GM12891 (cell line): ENCODE measurements around the gene DNAH7.

Experiments
- DNase-seq: peaks from one replicate; pipeline ENCODE4 v3.0.0; 2011; ENCODE audit warnings: low spot score; ENCODE audit not compliant: insufficient read length
- FAIRE-seq: peaks from 2 replicates; lab custom pipeline; 2011; peaks lifted over from hg19 to GRCh38; lab: Jason Lieb, UNC
- PAX5 ChIP-seq: IDR thresholded peaks from 2 replicates; pipeline ENCODE4 v1.6.1; 2011; ENCODE audit warnings: low read length, moderate library complexity, mild to moderate bottlenecking; ENCODE audit not compliant: insufficient read depth, severe bottlenecking
- POLR2A ChIP-seq: IDR thresholded peaks from 2 replicates; pipeline ENCODE4 v1.6.1; 2011; ENCODE audit warnings: low read depth, low read length, control low read depth
- POLR2AphosphoS5 ChIP-seq: IDR thresholded peaks from 2 replicates; pipeline ENCODE4 v1.6.1; 2011; ENCODE audit warnings: low read depth, low read length, control low read depth
- POU2F2 ChIP-seq: IDR thresholded peaks from 2 replicates; pipeline ENCODE4 v1.6.1; 2011; ENCODE audit warnings: low read depth, mild to moderate bottlenecking, control low read depth, low read length, moderate library complexity
- SPI1 ChIP-seq: IDR thresholded peaks from 2 replicates; pipeline ENCODE4 v1.6.1; 2011; ENCODE audit warnings: low read depth, low read length, control low read depth
- TAF1 ChIP-seq: IDR thresholded peaks from 2 replicates; pipeline ENCODE4 v1.6.1; 2011; ENCODE audit warnings: low read depth, low read length, control low read depth

DNAH7 gene

DNA sequence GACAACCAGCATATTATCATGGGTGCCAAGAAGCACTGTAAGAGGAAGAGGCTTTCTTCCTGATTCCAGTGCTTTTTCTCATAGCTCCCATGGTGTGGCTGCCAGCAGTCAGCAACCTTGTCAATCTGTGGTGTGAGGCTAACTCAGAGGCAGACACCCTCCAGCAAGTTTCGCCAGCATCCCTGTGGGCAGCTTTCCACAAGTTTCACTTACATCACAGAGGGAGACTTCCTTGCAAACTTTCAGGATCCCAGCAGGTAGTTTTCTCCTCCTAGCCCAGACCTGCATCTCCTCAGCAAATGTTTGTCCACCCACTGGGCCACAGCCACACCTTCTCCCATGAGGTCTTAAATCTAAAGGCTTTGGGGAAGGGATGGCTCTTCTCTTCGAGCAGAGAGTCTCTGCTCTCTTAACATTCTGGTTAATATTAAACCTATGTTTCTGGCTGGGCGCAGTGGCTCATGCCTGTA, 9.1 kb downstream of the DNAH7 start:
- DNase-seq (no peak), FAIRE-seq (no peak)
- TF ChIP-seq SPI1 (no peak), PAX5 (no peak), POLR2A (no peak), POU2F2 (no peak), POLR2AphosphoS5 (no peak), TAF1 (no peak)

DNA sequence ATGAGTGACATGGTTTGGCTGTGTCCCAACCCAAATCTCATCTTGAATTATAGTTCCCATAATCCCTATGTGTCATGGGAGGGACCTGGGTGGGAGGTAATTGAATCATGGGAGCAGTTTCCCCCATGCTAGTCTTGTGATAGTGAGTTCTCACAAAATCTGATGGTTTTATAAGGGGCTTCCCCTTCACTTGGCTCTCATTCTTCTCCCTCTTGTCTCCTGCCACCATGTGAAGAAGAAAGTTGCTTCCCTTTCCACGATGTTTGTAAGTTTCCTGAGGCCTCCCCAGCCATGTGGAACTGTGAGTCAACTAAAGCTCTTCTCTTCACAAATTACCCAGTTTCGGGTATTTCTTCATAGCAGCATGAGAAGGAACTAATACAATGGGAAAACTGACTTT, 14.0 kb downstream of the DNAH7 start:
- TF ChIP-seq SPI1: no peak
- TF ChIP-seq PAX5: no peak
- no peak for TF ChIP-seq POLR2A
- TF ChIP-seq TAF1: no peak
- no peak for TF ChIP-seq POLR2AphosphoS5
- TF ChIP-seq POU2F2: no peak
- FAIRE-seq (no peak), DNase-seq (no peak)

DNA sequence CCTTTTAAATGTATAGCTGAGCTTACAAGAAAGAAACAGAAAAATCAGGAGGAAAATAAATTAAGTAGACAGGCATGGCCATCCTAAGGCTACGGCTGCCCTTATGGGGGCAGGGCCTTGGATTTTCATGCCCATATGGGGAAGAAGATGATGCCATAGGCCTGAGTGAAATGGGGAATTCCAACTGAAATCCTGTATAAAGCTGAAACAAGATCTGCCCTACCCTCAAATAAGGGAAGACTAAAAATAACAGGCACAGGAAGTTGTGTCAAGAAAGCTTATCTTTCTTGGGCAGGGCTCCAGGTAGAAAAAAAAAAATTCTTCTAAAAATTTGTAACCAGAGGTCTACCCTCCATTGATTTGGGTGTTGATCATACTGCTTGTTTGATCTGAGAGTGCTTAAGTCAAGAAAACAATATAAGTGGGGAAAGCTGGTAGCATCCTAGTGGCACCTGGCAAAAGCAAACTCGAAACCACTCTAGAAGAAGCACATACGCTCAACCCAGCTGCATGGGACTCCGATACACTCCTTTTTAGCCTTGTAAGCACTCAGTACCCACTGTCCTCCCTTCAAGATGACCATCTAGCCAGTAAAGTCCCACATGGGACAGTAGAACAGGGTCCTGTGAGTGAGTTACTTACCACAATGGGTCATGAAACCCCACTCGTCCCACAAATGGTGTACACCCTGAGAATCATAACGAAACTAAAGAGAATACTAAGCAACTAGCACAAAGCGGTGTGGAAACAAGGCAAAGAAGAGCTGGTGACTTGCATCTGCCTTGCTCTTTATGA, 22.3 kb downstream of the DNAH7 start:
- no peak for DNase-seq
- FAIRE-seq: peak; percentile 61

DNA sequence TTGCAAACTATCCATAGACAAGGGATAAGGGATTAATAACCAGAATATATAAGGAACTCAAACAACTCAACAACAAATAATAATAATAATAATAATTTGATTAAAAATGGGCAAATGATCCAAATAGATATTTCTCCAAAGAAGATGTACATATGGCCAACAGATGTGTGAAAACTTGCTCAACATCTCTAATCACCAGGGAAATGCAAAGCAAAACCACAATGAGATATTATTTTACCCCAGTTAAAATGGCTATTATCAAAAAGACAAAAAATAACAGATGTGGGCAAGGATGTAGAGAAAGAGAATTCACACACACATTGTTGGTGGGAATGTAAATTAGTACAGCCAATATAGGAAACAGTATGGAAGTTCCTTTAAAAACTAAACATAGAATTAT, 26.9 kb downstream of the DNAH7 start:
- no peak for TF ChIP-seq SPI1
- no peak for TF ChIP-seq PAX5
- TF ChIP-seq POLR2A: no peak
- TF ChIP-seq POU2F2: no peak
- TF ChIP-seq POLR2AphosphoS5: no peak
- TF ChIP-seq TAF1: no peak
- no peak for FAIRE-seq
- no peak for DNase-seq

More for the DNA sequence above, 22.3 kb downstream of the DNAH7 start:
- TF ChIP-seq POLR2A (no peak), TAF1 (no peak), POLR2AphosphoS5 (no peak), SPI1 (no peak), PAX5 (no peak), POU2F2 (no peak)

DNA sequence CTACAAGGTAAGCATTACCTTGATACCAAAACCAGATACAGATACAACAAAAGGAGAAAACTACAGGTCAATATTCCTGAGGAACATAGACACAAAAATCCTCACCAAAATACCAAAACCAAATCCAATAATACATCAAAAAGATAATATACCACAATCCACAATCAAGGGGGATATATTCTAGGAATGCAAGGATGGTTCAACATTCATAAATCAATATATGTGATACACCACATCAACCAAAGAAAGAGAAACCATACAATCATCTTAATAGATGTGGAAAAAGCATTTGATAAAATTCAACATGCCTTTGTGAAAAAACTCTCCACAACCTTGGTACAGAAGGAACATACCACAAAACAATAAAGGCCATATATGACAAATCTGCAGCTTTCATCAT, 28.4 kb downstream of the DNAH7 start:
- TF ChIP-seq POLR2AphosphoS5 (no peak), POLR2A (no peak), POU2F2 (no peak), TAF1 (no peak), PAX5 (no peak), SPI1 (no peak)
- DNase-seq: no peak
- FAIRE-seq: no peak

- FAIRE-seq (no peak), DNase-seq (no peak)
- TF ChIP-seq POU2F2: no peak
These were observed 32.2 kb downstream of the DNAH7 start for GRCh38 chr2:196036442-196036841.

DNA sequence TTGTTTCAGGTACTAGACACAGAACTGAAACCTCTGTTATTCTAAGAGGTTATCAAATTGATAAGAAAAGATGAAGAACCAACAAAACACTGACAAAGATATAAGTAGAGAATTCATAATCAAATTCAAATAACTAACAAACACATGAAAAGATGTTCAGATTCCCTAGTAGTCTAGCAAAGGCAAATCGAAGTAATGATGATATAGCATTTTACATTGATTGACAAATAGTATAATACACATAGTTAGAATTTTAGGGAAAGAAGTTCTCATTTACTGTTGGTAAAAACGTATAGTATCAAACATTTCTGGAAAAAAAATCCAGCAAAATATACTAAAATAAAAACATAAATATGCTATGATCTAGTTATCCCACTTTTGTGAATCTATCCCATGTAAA, 50.6 kb downstream of the DNAH7 start:
- TF ChIP-seq PAX5: no peak
- no peak for TF ChIP-seq POU2F2
- TF ChIP-seq POLR2AphosphoS5: no peak
- no peak for TF ChIP-seq POLR2A
- TF ChIP-seq TAF1: no peak
- TF ChIP-seq SPI1: no peak
- no peak for FAIRE-seq
- no peak for DNase-seq

DNA sequence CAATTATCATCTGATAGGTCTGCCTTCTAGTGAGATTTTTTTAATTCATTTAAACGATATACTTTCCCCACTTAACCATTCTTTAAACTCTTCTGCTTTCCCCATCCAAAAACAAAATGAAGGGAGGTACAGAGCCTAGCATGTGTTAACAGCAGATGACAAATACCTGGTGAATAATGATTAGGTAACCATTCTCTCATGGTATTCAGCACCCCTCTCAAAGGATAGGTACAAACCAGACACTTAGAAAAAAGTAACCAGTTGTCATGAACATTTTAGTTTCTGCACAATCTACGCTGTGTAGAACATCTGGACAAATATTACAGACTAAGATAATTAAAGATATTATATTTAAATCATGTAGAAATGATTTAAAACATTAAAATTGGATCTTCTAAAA, 56.3 kb downstream of the DNAH7 start:
- FAIRE-seq (no peak), DNase-seq (no peak)
- TF ChIP-seq POU2F2: no peak
- TF ChIP-seq TAF1: no peak
- TF ChIP-seq SPI1: no peak
- TF ChIP-seq POLR2AphosphoS5: no peak
- TF ChIP-seq PAX5: no peak
- TF ChIP-seq POLR2A: no peak

GRCh38 chr2:196000551-196000950, 68.1 kb downstream of the DNAH7 start:
- FAIRE-seq (no peak), DNase-seq (no peak)
- TF ChIP-seq POU2F2: no peak
- no peak for TF ChIP-seq POLR2AphosphoS5
- no peak for TF ChIP-seq PAX5
- no peak for TF ChIP-seq TAF1
- no peak for TF ChIP-seq POLR2A
